NCI-H128 (cell line): ENCODE measurements around the gene CRCP.
"Not testable (repeated sequence)": the region's sequence is repeated elsewhere in the genome, so short reads cannot be mapped to it uniquely, and the experiment has no call there.

Experiments
- DNase-seq: peaks from one replicate; lab custom pipeline; 2025; ENCODE audit not compliant: unreplicated experiment; lab: John Stamatoyannopoulos, UW

Gene CRCP

DNA sequence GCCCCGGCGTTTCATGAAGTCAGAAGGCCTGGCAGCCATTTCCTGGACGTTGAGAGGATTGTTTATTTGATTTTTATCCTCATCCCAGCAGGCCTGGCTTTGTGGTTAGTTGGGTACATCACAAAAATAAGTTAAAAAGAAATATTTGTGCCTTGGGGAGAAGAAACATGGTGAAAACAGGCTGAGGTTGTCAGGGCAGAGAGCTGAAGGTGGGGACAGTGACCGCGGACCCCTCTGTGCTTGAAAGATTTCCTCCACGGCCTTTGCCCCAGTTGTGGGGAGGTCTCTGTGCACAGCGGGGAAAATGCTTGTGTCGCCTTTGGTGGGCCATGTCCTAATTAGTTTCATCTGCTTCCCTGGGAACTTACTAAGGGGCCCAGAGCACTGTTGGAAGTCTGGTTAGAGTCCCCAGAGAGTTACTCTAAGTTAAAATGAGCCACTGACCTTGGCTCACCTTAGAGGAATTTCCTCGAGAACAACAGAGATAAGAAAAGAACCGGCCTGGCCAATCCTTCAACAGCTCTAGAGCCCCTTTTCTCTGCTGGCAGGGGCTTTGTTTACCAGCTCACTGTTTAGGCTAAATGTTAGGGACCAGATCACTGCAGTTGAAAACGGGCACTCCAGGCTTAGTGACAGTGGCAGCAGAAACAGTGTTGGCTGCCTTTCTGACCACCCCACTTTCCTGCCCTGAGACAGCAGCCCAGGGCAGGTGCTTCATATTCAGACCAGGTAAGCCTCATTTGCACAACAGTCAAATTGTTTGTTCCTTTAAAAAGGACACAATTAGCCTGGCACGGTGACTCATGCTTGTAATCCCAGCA lies 37.9 kb downstream of the CRCP start:
- no peak for DNase-seq

DNA sequence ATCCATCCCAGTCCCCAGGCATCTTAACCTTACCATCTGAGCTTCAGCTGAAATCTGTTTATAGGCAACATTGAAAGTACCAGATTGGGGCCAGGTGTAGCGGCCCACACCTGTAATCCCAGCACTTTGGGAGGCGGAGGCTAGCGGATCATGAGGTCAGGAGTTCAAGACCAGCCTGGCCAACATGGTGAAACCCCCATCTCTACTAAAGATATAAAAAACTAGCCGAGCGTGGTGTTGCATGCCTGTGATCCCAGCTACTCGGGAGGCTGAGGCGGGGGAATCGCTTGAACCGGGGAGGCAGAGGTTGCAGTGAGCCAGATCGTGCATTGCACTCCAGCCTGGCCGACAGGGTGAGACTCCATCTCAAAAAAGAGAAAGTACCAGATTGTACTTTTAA lies 39.0 kb downstream of the CRCP start:
- no peak for DNase-seq

- DNase-seq: not testable (repeated sequence)
Measured at GRCh38 chr7:66156035-66156434, 41.4 kb downstream of the CRCP start.

GRCh38 chr7:66157060-66157459 lies 42.4 kb downstream of the CRCP start:
- no peak for DNase-seq

- DNase-seq: no peak
Measured at GRCh38 chr7:66162622-66163021, 48.0 kb downstream of the CRCP start.

- no peak for DNase-seq
Measured at GRCh38 chr7:66163186-66163610, 48.6 kb downstream of the CRCP start.

DNA sequence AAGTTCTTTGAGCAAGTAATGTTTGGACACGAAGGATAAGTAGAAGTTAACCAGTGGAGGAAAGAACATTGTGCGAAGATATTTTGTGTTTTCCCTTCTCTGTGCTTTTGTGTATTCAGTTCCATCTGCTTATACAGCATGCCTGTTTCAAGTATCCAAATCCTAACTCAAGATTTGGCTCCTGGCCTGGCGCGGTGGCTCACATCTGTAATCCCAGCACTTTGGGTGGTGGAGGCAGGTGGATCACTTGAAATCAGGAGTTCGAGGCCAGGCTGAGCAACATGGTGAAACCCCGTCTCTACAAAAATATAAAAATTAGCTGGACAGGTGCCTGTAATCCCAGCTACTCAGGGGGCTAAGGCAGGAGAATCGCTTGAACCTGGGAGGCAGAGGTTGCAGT lies 49.7 kb downstream of the CRCP start:
- no peak for DNase-seq

- no peak for DNase-seq
Measured at GRCh38 chr7:66167773-66168387, 53.2 kb downstream of the CRCP start.

GRCh38 chr7:66169616-66170015 lies 55.0 kb downstream of the CRCP start:
- DNase-seq: no peak

DNA sequence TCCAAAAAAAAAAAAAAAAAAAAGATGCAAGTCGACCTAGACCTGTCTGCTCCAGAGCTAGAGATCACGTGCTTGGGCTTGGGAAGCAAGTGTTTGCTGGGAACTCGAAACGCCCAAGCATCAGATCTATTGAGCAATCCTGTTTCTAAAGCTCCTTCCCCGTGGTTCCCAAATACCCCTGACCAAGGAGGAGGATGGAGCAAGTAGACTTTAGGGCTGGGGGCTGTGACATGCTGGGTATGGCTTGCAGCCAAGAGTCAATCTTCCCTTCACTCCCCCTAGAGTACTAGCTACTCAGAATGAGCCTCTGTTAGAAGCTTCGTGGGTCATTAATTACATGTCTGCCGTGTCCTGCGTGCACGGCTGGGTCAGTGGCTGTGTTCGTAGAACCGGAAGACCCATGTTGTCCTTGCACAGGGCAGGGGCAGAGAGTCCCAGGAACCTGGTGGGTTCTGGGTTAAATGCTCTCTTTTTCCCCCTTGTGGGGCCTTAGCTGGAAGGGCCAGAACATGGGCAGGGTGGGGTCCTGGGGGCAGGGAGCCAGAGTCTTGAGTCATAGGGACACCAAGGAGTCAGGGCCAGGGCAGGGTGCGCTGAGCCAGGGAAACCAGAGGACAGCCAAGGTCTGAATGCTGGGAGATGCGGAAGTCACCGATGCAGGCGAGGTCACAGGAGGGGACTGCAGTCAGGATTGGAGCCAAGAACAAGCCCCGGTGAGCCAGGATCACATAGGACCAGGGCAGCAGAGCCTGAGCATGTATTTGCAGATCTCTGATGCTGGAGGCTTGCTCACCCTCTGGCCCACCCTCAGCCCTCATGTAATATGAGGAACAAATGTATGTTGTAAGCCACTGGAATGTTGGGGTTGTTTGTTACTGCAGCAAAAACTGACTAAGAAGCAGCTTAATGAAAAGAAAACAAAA lies 55.9 kb downstream of the CRCP start:
- no peak for DNase-seq

DNA sequence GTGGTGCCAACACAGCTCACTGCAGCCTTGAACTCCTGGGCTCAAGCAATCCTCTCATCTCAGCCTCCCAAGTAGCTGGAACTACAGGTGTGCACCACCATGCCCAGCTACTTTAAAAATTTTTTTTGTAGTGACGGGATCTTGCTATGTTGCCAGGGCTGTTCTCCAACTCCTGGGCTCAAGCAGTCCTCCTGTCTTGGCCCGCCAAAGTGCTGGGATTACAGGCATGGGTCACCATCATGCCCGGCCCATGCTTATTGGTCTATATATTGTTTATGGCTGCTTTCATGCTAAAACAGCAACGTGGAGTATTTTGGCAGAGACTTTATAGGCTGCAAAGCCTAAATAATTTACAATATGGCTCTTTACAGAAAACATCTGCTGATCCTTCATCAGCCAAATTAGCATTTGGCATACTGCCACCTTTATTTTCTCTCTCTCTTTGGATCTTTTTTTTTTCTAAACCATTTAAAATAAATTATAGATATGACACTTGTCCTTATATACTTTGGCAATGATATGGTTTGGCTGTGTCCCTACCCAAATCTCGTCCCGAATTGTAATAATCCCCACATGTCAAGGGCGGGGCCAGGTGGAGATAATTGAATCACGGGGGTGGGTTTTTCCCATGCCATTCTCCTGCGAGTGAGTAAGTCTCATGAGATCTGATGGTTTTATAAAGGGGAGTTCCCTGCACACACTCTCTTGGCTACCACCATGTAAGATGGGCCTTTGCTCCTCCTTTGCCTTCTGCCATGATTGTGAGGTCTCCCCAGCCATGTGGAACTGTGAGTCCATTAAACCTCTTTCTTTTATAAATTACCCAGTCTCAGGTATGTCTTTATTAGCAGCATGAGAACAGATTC lies 58.1 kb downstream of the CRCP start:
- not testable (repeated sequence) for DNase-seq

DNA sequence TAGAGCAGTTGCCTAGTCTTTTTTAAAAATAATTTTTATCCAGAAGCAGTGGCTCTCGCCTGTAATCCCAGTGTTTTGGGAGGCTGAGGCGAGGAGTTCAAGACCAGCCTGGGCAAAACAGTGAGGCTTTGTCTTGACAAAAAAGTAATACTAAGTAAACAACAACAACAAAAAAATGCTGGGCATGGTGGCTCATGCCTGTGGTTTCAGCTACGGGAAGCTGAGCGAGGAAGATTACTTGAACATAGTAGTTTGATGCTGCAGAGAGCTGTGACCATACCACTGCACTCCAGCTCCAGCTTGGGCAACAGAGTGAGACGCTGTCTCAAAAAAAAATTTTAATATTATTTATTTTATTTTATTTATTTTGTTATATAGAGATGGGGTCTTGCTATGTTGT lies 59.2 kb downstream of the CRCP start:
- DNase-seq: no peak

DNA sequence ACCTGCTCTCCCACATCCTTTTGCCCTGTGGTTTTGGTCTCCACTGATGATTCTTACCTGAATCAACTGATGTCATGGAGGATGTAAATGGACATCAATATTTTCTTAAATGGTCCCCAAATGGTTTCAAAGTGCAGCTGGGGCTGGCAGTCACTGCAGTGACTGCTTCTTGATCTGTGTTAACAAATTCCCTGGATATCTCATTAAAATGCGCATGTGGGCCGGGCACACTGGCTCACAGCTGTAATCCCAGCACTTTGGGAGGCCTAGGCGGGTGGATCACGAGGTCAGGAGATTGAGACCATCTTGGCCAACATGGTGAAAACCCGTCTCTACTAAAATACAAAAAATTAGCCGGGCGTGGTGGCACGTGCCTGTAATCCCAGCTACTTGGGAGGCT lies 60.4 kb downstream of the CRCP start:
- DNase-seq: not testable (repeated sequence)

DNA sequence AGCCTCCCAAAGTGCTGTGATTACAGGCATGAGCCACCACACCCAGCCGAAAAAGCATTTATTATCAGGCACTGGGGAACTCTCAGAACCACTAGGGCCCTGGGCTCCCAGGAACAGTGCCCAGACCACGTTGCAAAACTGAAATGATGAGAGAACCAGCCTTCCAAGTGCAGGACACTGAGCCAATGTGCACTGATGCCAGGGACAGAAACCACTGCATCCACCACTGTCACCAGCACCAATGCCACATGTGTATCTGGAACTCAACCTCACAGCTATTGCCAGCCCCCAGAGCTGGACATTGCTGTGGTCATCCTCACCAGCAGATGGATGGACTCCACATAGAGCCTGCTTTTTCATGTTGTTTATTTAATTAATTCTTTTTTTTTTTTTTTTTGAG lies 62.3 kb downstream of the CRCP start:
- DNase-seq: no peak

DNA sequence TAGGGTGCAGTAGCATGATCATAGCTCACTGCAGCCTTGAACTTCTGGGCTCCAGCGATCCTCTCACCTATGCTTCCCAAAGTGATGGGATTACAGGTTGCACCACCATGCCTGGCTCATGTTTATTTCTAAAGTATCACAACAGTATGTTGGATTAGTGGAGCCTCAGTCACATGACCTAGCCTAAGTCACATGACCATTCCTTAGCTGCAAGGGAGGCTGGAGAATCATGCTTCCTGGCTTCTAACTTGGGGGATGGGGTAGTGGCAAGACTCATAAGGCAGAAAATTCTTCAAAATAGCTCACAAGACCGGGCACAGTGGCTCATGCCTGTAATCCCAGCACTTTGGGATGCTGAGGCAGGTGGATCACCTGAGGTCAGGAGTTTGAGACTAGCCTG lies 63.6 kb downstream of the CRCP start:
- DNase-seq: no peak

GRCh38 chr7:66181329-66181728 lies 66.7 kb downstream of the CRCP start:
- no peak for DNase-seq

DNA sequence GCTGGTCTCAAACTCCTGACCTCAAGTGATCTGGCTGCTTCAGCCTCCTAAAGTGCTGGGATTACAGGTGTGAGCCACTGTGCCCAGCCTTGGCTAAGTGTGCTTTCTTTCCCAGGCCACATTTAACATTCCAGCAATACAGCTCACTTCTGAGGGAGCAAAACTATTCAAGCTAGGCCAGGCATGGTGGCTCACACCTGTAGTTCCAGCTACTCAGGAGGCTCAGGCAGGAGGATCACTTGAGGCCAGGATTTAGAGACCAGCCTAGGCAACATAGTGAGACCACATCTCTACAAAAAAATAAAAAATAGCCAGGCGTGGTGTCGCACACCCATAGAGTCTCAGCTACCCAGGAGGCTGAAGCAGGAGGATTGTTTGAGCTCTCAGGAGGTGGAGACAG lies 67.2 kb downstream of the CRCP start:
- DNase-seq: no peak

- DNase-seq: no peak
Measured at GRCh38 chr7:66182920-66183319, 68.3 kb downstream of the CRCP start.

- DNase-seq: no peak
Measured at GRCh38 chr7:66183700-66184099, 69.1 kb downstream of the CRCP start.

GRCh38 chr7:66185680-66186187 lies 71.1 kb downstream of the CRCP start:
- DNase-seq: no peak
